ENCODE measurements around the gene SULT1C2. TPM values are rescaled to one million over a fixed set of nuclear protein-coding genes. Genes with fewer than 3 reads are reported as not detected.
"Not testable (repeated sequence)": the region's sequence is repeated elsewhere in the genome, so short reads cannot be mapped to it uniquely, and the experiment has no call there.

The SULT1C2 gene
- polyA plus RNA-seq, 3 donors, result 0.22 to 3.0 (median 1.1) TPM

GRCh38 chr2:108280466-108280865, 8.2 kb upstream of the SULT1C2 start:
- 41 to 62% (median 59%) methylated on average over 3 of the region's 3 CpGs for WGBS, 3 donors
- H3K27ac ChIP-seq (ENCODE audit: low read depth, low read length), result no peak overlapping the region

GRCh38 chr2:108284566-108284965, 4.1 kb upstream of the SULT1C2 start:
- H3K27ac ChIP-seq (ENCODE audit: low read depth, low read length), result not testable (repeated sequence)
- WGBS, 3 donors, result 87 to 96% (median 93%) methylated on average over 7 of the region's 7 CpGs

GRCh38 chr2:108285616-108286015, 3.1 kb upstream of the SULT1C2 start:
- 95 to 97% (median 96%) methylated on average over 5 of the region's 5 CpGs for WGBS, 3 donors
- H3K27ac ChIP-seq (ENCODE audit: low read depth, low read length), result no peak overlapping the region

- no peak overlapping the region for H3K27ac ChIP-seq (ENCODE audit: low read depth, low read length)
- 61 to 92% (median 76%) methylated on average over 2 of the region's 2 CpGs for WGBS, 3 donors
These were observed 1.5 kb upstream of the SULT1C2 start for GRCh38 chr2:108287169-108287568.

- 65 to 84% (median 72%) methylated on average over 4 of the region's 4 CpGs for WGBS, 3 donors
- no peak overlapping the region for H3K27ac ChIP-seq (ENCODE audit: low read depth, low read length)
These were observed 5.2 kb downstream of the SULT1C2 start for GRCh38 chr2:108293850-108294249.

- H3K27ac ChIP-seq (ENCODE audit: low read depth, low read length), result no peak overlapping the region
- 68 to 81% (median 77%) methylated on average over 9 of the region's 9 CpGs for WGBS, 3 donors
These were observed 8.9 kb downstream of the SULT1C2 start for GRCh38 chr2:108297436-108298141.

GRCh38 chr2:108301558-108301957, 12.9 kb downstream of the SULT1C2 start:
- WGBS, 3 donors, result 79 to 93% (median 84%) methylated on average over 7 of the region's 7 CpGs
- no peak overlapping the region for H3K27ac ChIP-seq (ENCODE audit: low read depth, low read length)

- H3K27ac ChIP-seq (ENCODE audit: low read depth, low read length), result no peak overlapping the region
- WGBS, 3 donors, result 65 to 79% (median 69%) methylated on average over 2 of the region's 2 CpGs
These were observed 16.3 kb downstream of the SULT1C2 start for GRCh38 chr2:108304975-108305374.

GRCh38 chr2:108305901-108306300, 17.2 kb downstream of the SULT1C2 start:
- 90 to 95% (median 95%) methylated on average over 2 of the region's 2 CpGs for WGBS, 3 donors

GRCh38 chr2:108309903-108310302, 21.2 kb downstream of the SULT1C2 start:
- H3K27ac ChIP-seq (ENCODE audit: low read depth, low read length), result no peak overlapping the region

More at GRCh38 chr2:108305901-108306300, 17.2 kb downstream of the SULT1C2 start:
- no peak overlapping the region for H3K27ac ChIP-seq (ENCODE audit: low read depth, low read length)

- 72 to 85% (median 84%) methylated on average over 3 of the region's 3 CpGs for WGBS, 3 donors
- no peak overlapping the region for H3K27ac ChIP-seq (ENCODE audit: low read depth, low read length)
These were observed 26.0 kb downstream of the SULT1C2 start for GRCh38 chr2:108314586-108315296.

- no peak overlapping the region for H3K27ac ChIP-seq (ENCODE audit: low read depth, low read length)
These were observed 26.8 kb downstream of the SULT1C2 start for GRCh38 chr2:108315444-108315934.

GRCh38 chr2:108316033-108316432, 27.3 kb downstream of the SULT1C2 start:
- no peak overlapping the region for H3K27ac ChIP-seq (ENCODE audit: low read depth, low read length)

GRCh38 chr2:108316461-108317258, 28.0 kb downstream of the SULT1C2 start:
- H3K27ac ChIP-seq (ENCODE audit: low read depth, low read length), result no peak overlapping the region

More at GRCh38 chr2:108316033-108316432, 27.3 kb downstream of the SULT1C2 start:
- 54 to 61% (median 57%) methylated on average over 6 of the region's 6 CpGs for WGBS, 3 donors

GRCh38 chr2:108320326-108320922, 31.7 kb downstream of the SULT1C2 start:
- WGBS, 3 donors, result 87 to 93% (median 90%) methylated on average over 6 of the region's 6 CpGs
- no peak overlapping the region for H3K27ac ChIP-seq (ENCODE audit: low read depth, low read length)

More at GRCh38 chr2:108316461-108317258, 28.0 kb downstream of the SULT1C2 start:
- 52 to 69% (median 68%) methylated on average over 13 of the region's 13 CpGs for WGBS, 3 donors

- H3K27ac ChIP-seq (ENCODE audit: low read depth, low read length), result no peak overlapping the region
- 89 to 94% (median 91%) methylated on average over 5 of the region's 5 CpGs for WGBS, 3 donors
These were observed 34.9 kb downstream of the SULT1C2 start for GRCh38 chr2:108323619-108324018.

- H3K27ac ChIP-seq (ENCODE audit: low read depth, low read length), result no peak overlapping the region
- 85 to 92% (median 90%) methylated on average over 2 of the region's 2 CpGs for WGBS, 3 donors
These were observed 36.0 kb downstream of the SULT1C2 start for GRCh38 chr2:108324531-108325255.

GRCh38 chr2:108325756-108326155, 37.1 kb downstream of the SULT1C2 start:
- 74 to 85% (median 80%) methylated on average over 2 of the region's 2 CpGs for WGBS, 3 donors
- no peak overlapping the region for H3K27ac ChIP-seq (ENCODE audit: low read depth, low read length)

Measured in adipose tissue (tissue), 3 donors.